ENCODE results near the gene VPS37B. TPM values are rescaled to one million over a fixed set of nuclear protein-coding genes. Genes with fewer than 3 reads are reported as not detected.

The VPS37B gene
- total and polyA plus RNA-seq, 10 of the 15 experiments (the other 5 are each of a cell fraction or from before 2014, with no cell fraction given), result 0.66 to 68.6 (median 39.6) TPM

DNA sequence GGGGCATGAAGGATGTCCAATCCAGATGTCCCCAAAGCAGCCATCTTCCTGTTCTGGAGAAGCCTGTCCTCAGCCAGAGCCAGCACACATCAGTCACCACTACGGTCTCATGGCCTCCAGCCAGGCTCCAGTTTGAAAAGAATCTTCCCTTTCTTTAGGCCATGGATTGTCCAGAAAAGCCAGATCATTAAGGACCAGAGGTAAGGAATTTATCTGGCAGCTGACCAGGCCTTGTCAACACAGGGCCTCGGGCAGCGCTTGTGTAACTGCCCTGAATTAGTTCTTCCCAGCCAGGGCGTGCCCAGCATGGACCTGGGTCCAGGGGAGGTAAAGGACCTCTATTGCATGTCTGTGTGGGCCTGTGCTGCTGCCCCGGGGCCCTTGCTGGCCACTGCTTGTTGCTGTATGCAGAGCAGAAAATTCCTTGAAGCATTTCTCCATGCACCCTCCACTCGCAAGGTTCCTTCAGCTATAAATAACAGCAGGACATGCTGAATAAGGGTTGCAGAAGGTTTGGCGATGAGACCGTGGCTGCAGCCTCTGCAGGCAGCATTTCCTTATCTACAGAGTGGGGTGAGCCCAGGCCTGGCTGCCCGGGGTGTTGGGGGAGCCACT lies 21.7 kb upstream of the VPS37B start:
- no peaks in the 10 kb centered on the region for H4K20me1 ChIP-seq (ENCODE audit: control insufficient read depth, insufficient read depth)
- no peaks in the 10 kb centered on the region for H3K27me3 ChIP-seq (replicated peaks in 1 of 2; ENCODE audit: control insufficient read depth in 2 of 2, insufficient read depth in 2 of 2, low read length in 1 of 2)
- BruUV-seq (replicated peaks), result no TSS peak
- no peaks in the 10 kb centered on the region; the same call in 2 of the 3 replicates for H3K9me3 ChIP-seq (replicated peaks; ENCODE audit: control insufficient read depth, insufficient read depth, low read length)
- WGBS (ENCODE audit: insufficient coverage, insufficient replicate concordance, low lambda C conversion rate, missing lambda C conversion rate), result 70% methylated on average over 9 of the region's 9 CpGs
- H3K4me1 ChIP-seq (ENCODE audit: control insufficient read depth, insufficient read depth, low read length), result no peaks in the 10 kb centered on the region
- POLR2A ChIA-PET, result no interaction called here
- no peak overlapping the region for H3K4me3 ChIP-seq
- FAIRE-seq (no peak), DNase-seq (ENCODE audit: low read depth, low spot score) (no peak), ATAC-seq (no peak)
- no peak overlapping the region for H3K27ac ChIP-seq (ENCODE audit: control insufficient read depth, insufficient read depth)
- H3K79me2 ChIP-seq (ENCODE audit: control insufficient read depth, insufficient read depth, low read length), result no peaks in the 10 kb centered on the region
- SMC1A ChIA-PET (ENCODE audit: uncharacterized antibody, unreplicated experiment), result no interaction called here
- TF ChIP-seq ZBED1 (IDR thresholded peaks at IDR 0.05; ENCODE audit: borderline replicate concordance), result no peak
- TF ChIP-seq HDGF (IDR thresholded peaks at IDR 0.05), result no peak
- TF ChIP-seq RB1 (IDR thresholded peaks at IDR 0.05; ENCODE audit: borderline replicate concordance), result no peak
- TF ChIP-seq EGR1 (IDR thresholded peaks at IDR 0.05; ENCODE audit: borderline replicate concordance in 1 of 2, low read depth in 2 of 2, low read length in 2 of 2), result no peak
- TF ChIP-seq PML (IDR thresholded peaks at IDR 0.05; ENCODE audit: low read length), result no peak
- TF ChIP-seq, protein P1, sequence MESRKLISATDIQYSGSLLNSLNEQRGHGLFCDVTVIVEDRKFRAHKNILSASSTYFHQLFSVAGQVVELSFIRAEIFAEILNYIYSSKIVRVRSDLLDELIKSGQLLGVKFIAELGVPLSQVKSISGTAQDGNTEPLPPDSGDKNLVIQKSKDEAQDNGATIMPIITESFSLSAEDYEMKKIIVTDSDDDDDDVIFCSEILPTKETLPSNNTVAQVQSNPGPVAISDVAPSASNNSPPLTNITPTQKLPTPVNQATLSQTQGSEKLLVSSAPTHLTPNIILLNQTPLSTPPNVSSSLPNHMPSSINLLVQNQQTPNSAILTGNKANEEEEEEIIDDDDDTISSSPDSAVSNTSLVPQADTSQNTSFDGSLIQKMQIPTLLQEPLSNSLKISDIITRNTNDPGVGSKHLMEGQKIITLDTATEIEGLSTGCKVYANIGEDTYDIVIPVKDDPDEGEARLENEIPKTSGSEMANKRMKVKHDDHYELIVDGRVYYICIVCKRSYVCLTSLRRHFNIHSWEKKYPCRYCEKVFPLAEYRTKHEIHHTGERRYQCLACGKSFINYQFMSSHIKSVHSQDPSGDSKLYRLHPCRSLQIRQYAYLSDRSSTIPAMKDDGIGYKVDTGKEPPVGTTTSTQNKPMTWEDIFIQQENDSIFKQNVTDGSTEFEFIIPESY (IDR thresholded peaks at IDR 0.05), result no peak
- TF ChIP-seq JUND (IDR thresholded peaks at IDR 0.05; ENCODE audit: low read depth, low read length), result no peak
- TF ChIP-seq DPF2 (IDR thresholded peaks at IDR 0.05), result no peak
- H3K36me3 ChIP-seq (ENCODE audit: control insufficient read depth in 2 of 2, insufficient read depth in 2 of 2, low read length in 1 of 2), result no peaks in the 10 kb centered on the region
- no peak overlapping the region for H3K9ac ChIP-seq (ENCODE audit: control insufficient read depth, insufficient read depth, low read length)
- in situ Hi-C loops (cut with MboI), result no loop called here
- RAD21 ChIA-PET (ENCODE audit: unreplicated experiment), result no interaction called here
- intact Hi-C loops (cut with micrococcal nuclease; ENCODE audit: unreplicated experiment), result no loop called here
- no peak overlapping the region for H2AFZ ChIP-seq (ENCODE audit: control insufficient read depth, low read depth, low read length)
- CTCF ChIA-PET, result no interaction called here
- no peak overlapping the region for H3K4me2 ChIP-seq (ENCODE audit: control insufficient read depth, insufficient read depth)

Measured in GM12878 (cell line).